ENCODE data around the gene FAM83B.
"Not testable (repeated sequence)": the region's sequence is repeated elsewhere in the genome, so short reads cannot be mapped to it uniquely, and the experiment has no call there.

FAM83B gene

DNA sequence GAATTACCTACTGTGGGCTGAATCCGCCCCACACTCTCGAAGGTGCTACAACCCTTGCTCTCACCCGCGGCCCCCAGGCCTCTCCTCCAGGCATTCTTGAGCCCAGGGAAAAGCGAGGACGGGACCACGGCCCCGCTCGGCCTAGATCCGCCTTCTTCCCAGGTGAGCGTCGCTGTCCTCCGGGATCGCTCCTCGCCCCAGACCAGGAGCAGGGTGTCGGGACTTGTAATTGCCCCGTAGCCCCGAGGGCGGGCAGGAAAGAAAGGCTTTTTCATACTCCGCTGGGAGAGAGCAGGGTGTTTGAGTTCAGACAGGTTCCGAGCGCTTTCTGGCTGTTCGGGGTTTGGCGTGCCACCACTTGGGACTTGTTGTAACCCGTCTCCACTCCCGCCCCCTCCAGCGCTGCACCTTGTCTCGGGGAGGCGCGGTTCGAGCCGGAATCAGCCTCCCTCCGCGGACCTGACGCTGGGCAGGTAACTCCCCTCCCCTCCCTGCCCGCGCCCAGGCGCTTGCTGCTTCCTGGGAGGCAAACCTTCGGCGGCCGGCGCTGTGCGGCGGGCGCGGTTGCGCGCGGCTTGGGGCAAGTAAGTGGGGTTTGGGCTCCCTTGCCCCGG lies at the start of gene FAM83B:
TSS of gene FAM83B (plus strand) at position 529 of the 614 bp plus-strand sequence. CDS start 23,476 bp downstream, outside the sequence.
- DNase-seq (ENCODE audit: low spot score) = no peak

GRCh38 chr6:54796918-54797317 lies 49.7 kb upstream of the FAM83B start:
- DNase-seq (ENCODE audit: low spot score) = not testable (repeated sequence)

- DNase-seq (ENCODE audit: low spot score) = no peak
Observed at GRCh38 chr6:54800050-54800600, 46.4 kb upstream of the FAM83B start.

- DNase-seq (ENCODE audit: low spot score) = no peak
Observed at GRCh38 chr6:54801244-54801643, 45.3 kb upstream of the FAM83B start.

DNA sequence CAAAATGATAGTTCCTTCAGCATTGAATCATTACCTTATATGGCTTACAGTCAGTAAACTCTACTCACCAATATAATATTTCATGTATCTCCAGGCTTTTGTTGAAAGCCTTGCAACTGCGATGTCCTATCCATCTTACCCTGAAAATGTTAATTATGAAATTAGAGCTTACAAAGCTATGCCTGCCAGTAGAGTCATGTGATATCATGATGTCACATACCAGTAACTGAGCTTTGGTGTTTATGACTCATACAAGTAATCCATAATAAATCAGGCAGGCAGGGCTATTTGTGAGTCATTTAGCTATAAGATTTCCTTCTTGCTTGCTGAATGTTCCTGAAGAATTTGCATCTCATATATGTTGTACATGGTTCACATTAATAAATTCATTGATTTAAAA lies 44.9 kb upstream of the FAM83B start:
- DNase-seq (ENCODE audit: low spot score) = no peak

GRCh38 chr6:54802775-54803634 lies 43.6 kb upstream of the FAM83B start:
- no peak for DNase-seq (ENCODE audit: low spot score)

DNA sequence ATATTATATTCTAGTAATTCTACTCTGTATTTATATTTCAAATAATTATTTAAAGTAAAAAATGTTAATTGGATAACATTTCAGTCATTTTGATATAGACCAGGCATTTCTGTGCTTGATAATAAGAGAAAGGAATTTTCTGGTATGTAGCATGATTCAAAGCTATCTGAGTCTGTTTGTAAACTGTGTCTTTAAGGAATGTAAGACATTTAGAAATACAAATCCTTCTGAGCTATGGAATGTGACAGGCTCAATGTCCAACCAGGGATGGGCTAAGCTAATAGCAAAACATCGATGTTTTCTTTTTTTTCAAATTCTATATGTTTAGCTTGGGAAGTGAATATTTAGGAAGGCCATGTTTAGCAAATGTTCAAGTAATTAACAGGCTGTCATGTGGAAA lies 41.5 kb upstream of the FAM83B start:
- DNase-seq (ENCODE audit: low spot score) = no peak

DNA sequence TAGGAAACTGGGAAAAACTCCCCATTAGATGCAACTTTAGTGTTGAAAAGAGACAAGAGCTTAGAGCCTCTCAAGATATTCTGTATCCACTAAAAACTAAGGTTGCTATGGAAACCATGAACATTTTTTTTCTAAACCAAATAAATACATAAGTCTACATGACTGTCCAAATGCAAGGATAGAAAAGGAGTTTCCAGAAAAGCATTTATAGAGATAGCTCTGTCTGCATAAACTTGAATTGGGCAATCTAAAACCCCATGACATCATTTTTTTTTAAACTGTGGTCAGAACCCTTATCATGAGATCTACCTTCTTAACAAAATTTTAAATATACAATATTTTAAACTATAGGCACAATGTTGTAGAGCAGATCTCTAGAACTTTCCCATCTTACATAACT lies 36.4 kb upstream of the FAM83B start:
- DNase-seq (ENCODE audit: low spot score) = no peak

DNA sequence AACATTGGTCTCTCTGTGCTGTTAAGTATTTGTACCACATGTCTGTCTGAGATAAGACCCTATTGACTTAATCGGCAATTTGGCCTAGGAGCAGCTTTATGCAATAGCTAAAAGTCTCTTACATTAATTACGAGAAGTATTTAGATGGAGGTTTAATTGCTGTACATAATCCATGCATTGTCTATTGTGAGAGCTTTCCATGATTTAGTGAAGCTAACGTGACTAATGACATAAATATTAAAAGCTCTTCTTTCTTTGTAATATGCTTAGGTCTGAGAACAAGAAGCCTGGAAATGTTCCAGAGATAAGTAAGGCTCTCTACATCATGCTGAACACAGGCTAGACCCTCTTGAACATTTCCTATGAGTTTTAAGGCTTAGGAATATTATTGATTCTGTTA lies 32.7 kb upstream of the FAM83B start:
- no peak for DNase-seq (ENCODE audit: low spot score)

GRCh38 chr6:54817236-54817635 lies 29.3 kb upstream of the FAM83B start:
- no peak for DNase-seq (ENCODE audit: low spot score)

GRCh38 chr6:54817834-54818233 lies 28.7 kb upstream of the FAM83B start:
- DNase-seq (ENCODE audit: low spot score) = no peak

DNA sequence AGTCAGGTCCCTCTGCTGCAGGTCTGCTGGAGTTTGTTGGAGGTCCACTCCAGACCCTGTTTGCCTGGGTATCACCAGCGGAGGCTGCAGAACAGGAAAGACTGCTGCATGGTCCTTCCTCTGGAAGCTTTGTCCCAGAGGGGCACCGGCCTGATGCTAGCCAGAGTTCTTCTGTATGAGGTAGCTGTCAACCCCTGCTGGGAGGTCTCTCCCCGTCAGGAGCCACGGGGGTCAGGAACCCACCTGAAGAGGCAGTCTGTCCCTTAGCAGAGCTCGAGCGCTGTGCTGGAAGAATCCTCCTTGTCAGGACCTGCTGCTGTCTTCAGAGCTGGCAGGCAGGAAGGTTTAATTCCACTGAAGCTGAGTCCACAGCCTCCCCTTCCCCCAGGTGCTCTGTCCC lies 22.3 kb upstream of the FAM83B start:
- not testable (repeated sequence) for DNase-seq (ENCODE audit: low spot score)

GRCh38 chr6:54827010-54827409 lies 19.6 kb upstream of the FAM83B start:
- DNase-seq (ENCODE audit: low spot score) = no peak

DNA sequence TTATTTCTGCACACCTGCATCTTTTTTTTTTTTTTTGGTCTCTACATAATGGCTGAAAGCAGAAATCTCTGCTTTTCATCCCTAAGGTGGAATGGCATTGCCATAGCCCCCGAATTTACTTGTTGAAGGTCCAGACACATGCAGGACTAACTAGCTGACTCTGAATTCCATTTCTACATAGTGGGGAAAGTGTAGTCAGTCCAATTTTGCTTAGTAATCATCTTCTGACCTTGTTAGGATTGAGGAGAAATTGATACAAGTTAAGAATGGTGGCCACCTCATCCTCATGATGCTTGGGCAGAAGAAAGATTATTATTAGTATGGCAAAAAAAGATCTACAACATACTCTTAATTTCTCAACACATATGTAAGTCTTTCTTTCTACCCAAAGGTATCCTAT lies 16.4 kb upstream of the FAM83B start:
- no peak for DNase-seq (ENCODE audit: low spot score)

DNA sequence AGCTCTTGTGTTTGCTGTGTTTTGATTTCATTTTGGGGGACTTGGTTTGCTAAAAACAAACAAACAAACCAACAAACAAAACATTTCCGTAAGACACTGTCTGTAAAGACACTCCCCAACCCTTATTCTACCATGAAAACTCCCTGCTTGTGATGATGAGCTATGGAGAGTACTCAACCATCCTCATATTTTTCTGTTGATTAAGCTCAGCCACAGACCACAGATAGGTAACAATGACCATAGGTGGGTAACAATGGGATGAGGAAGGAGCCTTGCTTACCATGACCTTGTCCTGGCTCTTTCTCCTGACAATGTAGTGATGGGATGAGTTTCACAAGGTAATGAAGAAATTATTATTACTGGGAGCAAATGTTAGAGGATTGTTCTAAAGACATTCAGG lies 11.4 kb upstream of the FAM83B start:
- DNase-seq (ENCODE audit: low spot score) = no peak

DNA sequence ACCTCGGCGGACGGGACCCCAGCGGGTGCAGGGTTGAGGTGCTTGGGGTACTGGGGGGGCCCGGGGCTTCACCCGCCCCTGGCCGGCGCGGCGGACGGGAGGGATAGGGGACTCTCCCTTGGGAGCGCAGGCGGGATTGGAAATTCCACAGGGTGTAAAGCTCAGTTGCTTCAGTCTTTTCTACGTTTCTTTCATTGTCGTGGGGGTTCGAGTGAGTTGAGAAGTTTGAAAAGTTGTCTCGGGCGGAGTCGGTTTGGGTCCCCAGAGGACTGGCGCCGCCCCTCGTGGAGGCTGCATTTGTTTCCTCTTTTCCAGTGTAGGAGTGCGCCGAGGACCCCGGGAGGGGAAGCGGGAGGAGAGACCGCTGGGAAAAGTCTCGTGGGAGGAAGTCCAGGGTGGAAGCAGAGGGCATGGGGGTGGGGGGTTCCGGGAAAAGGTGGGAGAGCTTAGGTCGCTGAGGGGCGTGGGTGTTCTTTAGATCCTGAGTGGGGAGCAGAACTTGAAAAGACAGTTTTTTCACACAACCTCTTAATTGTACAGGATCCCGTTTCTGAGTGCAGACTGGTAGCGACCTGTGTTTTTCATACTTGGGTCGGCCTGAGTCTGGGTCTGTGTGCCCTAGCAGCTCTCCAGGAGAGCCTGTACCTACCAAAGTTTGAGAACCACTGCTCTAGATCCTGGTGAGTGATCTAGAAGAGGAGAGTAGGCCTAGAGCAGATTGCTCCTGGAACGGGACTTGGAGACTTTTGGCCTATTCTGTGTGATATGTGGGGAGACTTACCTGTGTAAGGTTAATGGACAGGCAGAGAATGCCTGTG lies 495 bp downstream of the FAM83B start:
- DNase-seq (ENCODE audit: low spot score) = no peak

- no peak for DNase-seq (ENCODE audit: low spot score)
Observed at GRCh38 chr6:54847799-54848597, 1.4 kb downstream of the FAM83B start.

DNA sequence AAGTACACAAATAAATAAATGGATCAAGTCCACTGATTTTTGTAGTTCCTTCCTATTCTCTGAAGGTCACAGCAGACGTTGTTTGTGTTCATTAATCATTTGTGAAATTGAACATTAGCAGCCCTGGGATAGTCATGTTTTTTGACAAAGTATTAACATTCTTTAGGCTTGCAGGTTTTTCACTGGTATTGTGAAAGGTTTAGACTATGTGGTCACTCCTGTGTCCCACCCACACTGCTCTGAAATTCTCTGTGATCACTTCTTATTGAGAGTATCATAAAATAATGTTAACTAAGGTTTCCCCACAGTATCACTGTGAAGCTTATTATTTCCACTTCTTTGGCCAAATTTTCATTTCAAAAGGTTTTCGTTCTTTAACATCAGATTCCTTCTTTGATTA lies 3.5 kb downstream of the FAM83B start:
- no peak for DNase-seq (ENCODE audit: low spot score)

DNA sequence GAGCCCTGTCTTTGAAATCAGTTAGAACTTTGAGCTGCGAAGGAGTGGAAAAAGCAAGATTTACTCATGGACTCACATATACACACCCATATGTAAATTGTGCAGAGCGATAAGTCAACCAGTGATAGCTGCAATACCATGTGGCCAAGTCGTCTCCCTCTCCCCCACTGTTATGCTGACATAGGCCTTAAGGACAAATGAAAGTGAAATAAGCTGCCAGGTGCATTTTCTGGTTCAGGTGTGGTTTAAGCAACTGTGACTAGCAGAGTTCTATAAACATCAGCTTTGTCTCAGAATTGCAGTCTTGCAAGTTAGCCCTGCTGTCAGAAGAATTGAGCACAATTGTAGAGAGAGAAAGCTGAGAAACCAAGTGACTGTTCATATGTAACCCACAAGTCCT lies 9.6 kb downstream of the FAM83B start:
- DNase-seq (ENCODE audit: low spot score) = no peak

DNA sequence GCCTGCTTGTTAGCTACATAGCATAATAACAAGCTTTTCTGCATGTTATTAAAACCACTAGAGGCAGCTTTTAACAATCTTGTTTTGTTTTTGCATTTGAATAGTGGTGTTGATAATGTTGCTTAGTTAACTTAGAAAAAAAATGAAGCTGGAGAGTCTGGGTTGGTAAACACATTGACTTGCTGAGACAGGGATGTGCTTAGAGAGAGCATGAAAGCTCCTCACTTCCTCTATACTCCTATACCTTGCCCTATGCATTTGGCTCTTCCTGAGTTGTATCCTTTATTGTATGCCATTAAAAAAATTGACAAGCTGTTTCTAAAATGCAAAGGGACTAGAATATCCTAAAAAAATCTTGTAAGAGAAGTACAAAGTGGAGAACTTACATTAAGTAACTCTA lies 13.6 kb downstream of the FAM83B start:
- no peak for DNase-seq (ENCODE audit: low spot score)

DNA sequence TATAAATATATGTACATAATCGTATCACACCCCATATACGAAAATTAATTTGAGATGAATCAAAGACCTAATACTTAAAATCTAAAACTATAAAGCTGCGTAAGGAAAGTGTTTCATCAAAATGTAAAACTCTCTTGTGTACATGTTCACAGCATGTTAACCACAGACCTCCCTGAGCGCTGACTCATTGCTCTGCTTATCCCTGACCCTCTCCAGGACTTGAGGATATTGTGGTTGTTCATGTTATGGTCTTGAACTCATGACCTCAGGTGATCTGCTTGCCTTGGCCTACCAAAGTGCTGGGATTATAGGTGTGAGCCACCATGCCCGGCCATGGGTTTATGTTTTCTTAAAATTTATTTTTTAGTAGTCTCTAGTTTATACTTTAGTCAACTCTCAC lies 14.2 kb downstream of the FAM83B start:
- no peak for DNase-seq (ENCODE audit: low spot score)
